Measurements from ENCODE around the gene ANAPC10. TPM values are rescaled to one million over a fixed set of nuclear protein-coding genes. Genes with fewer than 3 reads are reported as not detected.
"Not testable (repeated sequence)": the region's sequence is repeated elsewhere in the genome, so short reads cannot be mapped to it uniquely, and the experiment has no call there.

Gene ANAPC10
- total and polyA plus RNA-seq, 7 donors, result 11.3 to 31.4 (median 18.0) TPM

DNA sequence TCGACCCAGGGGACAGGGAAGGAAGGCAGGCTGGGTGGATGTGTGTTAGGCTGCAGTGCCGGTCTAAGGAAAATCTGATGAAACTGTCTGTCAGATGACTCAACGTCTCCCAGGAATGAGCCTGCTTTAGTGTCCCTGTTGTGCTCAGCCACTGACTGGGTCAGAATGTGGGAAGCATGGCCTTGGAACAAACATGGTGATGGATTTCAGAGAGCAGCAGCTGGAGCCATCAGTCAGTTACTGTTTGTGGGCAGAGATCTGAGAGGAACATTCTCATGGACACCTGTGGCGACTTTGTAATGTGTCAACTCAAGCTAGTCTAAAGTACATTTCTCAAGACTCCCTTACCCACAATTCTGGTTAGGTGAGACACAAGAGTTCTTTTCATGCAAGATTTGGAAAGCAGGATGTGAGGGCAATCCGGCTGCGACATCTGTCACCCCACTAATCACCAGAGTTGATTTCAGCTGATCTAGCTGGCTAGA is 63.2 kb downstream of the ANAPC10 start:
- no peak overlapping the region for H3K27ac ChIP-seq
- 85 to 93% methylated on average over 6 of the region's 6 CpGs for WGBS, 2 donors
- H3K4me1 ChIP-seq, result no peaks in the 10 kb centered on the region
- no peaks in the 10 kb centered on the region for H3K9me3 ChIP-seq
- no peak for DNase-seq
- peaks cover 0 to 33% (median 11%) of the 10 kb centered on the region in 4 donors for H3K36me3 ChIP-seq
- no peaks in the 10 kb centered on the region for H3K27me3 ChIP-seq
- TF ChIP-seq POLR2A (IDR thresholded peaks at IDR 0.05), result no peak
- H3K4me3 ChIP-seq, result no peak overlapping the region
- intact Hi-C loops (cut with DNase I), result no loop called here

DNA sequence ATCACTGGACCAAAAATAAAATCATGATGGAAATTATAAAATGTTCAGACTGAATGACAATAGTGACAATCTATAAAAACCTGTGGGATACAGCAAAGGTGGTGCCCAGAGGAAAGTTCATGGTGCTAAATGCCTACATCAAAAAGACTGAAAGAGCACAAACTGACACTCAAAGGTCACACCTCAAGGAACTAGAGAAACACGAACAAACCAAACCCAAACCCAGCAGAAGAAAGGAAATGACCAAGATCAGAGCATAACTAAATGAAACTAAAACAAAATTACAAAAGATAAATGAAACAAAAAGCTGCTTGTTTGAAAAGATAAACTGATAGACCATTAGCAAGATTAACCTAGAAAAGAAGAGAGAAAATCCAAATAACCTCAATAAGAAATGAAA is 78.7 kb downstream of the ANAPC10 start:
- Histone ChIP-seq H3K4me3 (no peak overlapping the region), H3K9me3 (peaks cover 0 to 11% (median 3%) of the 10 kb centered on the region in 4 donors), H3K27me3 (no peaks in the 10 kb centered on the region), H3K36me3 (no peaks in the 10 kb centered on the region), H3K4me1 (no peaks in the 10 kb centered on the region), H3K27ac (no peak overlapping the region)
- no peak for DNase-seq
- no peak for TF ChIP-seq EP300 (IDR thresholded peaks at IDR 0.05)
- TF ChIP-seq, protein P1, sequence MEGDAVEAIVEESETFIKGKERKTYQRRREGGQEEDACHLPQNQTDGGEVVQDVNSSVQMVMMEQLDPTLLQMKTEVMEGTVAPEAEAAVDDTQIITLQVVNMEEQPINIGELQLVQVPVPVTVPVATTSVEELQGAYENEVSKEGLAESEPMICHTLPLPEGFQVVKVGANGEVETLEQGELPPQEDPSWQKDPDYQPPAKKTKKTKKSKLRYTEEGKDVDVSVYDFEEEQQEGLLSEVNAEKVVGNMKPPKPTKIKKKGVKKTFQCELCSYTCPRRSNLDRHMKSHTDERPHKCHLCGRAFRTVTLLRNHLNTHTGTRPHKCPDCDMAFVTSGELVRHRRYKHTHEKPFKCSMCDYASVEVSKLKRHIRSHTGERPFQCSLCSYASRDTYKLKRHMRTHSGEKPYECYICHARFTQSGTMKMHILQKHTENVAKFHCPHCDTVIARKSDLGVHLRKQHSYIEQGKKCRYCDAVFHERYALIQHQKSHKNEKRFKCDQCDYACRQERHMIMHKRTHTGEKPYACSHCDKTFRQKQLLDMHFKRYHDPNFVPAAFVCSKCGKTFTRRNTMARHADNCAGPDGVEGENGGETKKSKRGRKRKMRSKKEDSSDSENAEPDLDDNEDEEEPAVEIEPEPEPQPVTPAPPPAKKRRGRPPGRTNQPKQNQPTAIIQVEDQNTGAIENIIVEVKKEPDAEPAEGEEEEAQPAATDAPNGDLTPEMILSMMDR (IDR thresholded peaks at IDR 0.05), result no peak
- intact Hi-C loops (cut with DNase I), result no loop called here
- 34 to 77% methylated on average over 1 of the region's 1 CpG for WGBS, 2 donors

DNA sequence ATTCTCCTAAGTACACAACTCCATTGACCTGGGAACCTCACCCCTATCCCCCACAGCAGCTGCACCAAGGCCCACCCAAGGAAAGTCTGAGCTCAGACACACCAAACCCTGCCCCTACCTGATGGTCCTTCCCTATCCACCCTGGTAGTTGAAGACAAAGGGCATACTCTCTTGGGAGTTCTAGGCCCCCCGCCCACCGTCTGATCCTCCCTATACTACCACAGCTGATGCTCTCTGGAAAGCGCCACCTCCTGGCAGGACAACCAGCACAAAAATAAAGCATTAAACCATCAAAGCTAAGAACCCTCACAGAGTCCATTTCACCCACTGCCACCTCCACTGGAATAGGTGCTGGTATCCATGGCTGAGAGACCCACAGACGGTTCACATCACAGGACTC is 83.6 kb downstream of the ANAPC10 start:
- Histone ChIP-seq H3K27me3 (no peaks in the 10 kb centered on the region), H3K27ac (no peak overlapping the region), H3K4me3 (no peak overlapping the region), H3K9me3 (peaks cover 0 to 6% (median 1%) of the 10 kb centered on the region in 4 donors), H3K36me3 (no peaks in the 10 kb centered on the region), H3K4me1 (peaks cover 0 to 10% (median 5%) of the 10 kb centered on the region in 4 donors)
- WGBS, 2 donors, result 98 to 99% methylated on average over 4 of the region's 4 CpGs
- intact Hi-C loops (cut with DNase I), result no loop called here
- TF ChIP-seq, protein P1 (IDR thresholded peaks at IDR 0.05), result no peak
- TF ChIP-seq POLR2AphosphoS5 (IDR thresholded peaks at IDR 0.05) (no peak), EP300 (IDR thresholded peaks at IDR 0.05) (no peak), POLR2A (IDR thresholded peaks at IDR 0.05) (no peak)
- DNase-seq, result no peak

DNA sequence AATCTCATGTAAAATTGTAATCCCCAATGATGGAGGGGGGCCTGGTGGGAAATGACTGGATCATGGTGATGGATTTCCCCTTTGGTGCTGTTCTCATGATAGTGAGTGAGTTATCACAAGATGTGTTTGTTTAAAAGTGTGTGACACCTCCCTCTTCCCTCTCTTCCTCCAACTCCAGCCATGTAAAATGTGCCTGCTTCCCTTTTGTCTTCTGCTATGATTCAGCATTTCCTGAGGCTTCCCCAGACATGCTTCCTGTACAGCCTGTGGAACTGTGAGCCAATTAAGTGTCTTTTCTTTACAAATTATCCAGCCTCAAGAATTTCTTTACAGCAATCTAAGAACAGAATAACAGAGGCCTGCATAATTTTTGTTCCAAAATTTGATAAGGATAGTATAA is 85.2 kb downstream of the ANAPC10 start:
- DNase-seq, result no peak
- no peak overlapping the region for H3K4me3 ChIP-seq
- no peak overlapping the region for H3K27ac ChIP-seq
- H3K9me3 ChIP-seq, result peaks cover 0 to 4% (median 1%) of the 10 kb centered on the region in 4 donors
- no peaks in the 10 kb centered on the region for H3K27me3 ChIP-seq
- intact Hi-C loops (cut with DNase I), result no loop called here
- H3K36me3 ChIP-seq, result no peaks in the 10 kb centered on the region
- peaks cover 0 to 10% (median 5%) of the 10 kb centered on the region in 4 donors for H3K4me1 ChIP-seq
- TF ChIP-seq POLR2A (IDR thresholded peaks at IDR 0.05), result no peak
- TF ChIP-seq, protein P1 (IDR thresholded peaks at IDR 0.05), result no peak
- no peak for TF ChIP-seq EP300 (IDR thresholded peaks at IDR 0.05)
- no peak for TF ChIP-seq POLR2AphosphoS5 (IDR thresholded peaks at IDR 0.05)

DNA sequence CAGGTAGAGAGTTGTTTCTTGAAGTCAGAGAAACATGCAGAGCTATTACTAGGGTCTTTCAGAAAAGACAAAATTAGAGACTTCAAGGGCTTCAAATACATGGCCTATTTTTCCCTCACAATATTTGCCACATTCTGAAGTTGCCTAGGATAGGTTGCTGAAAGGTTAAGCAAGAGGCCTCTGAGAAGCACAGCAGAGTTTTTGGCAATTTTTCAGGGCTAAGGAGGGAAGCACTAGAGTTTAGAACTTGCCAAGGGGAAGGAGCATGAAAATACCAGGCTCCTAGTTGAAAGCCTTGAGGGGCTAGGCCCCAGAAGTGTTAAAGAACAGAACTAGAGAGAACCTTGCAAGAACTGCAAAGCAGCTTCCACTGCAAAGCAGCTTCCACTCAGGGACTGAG is 86.4 kb downstream of the ANAPC10 start:
- H3K36me3 ChIP-seq, result no peaks in the 10 kb centered on the region
- TF ChIP-seq POLR2A (IDR thresholded peaks at IDR 0.05) (no peak), POLR2AphosphoS5 (IDR thresholded peaks at IDR 0.05) (no peak), EP300 (IDR thresholded peaks at IDR 0.05) (no peak)
- TF ChIP-seq, protein P1 (IDR thresholded peaks at IDR 0.05), result no peak
- peaks cover 0 to 10% (median 5%) of the 10 kb centered on the region in 4 donors for H3K4me1 ChIP-seq
- no peak overlapping the region for H3K27ac ChIP-seq
- no peak for DNase-seq
- intact Hi-C loops (cut with DNase I), result no loop called here
- H3K4me3 ChIP-seq, result no peak overlapping the region
- H3K9me3 ChIP-seq, result peaks cover 0 to 3% (median under 1%) of the 10 kb centered on the region in 4 donors
- no peaks in the 10 kb centered on the region for H3K27me3 ChIP-seq

DNA sequence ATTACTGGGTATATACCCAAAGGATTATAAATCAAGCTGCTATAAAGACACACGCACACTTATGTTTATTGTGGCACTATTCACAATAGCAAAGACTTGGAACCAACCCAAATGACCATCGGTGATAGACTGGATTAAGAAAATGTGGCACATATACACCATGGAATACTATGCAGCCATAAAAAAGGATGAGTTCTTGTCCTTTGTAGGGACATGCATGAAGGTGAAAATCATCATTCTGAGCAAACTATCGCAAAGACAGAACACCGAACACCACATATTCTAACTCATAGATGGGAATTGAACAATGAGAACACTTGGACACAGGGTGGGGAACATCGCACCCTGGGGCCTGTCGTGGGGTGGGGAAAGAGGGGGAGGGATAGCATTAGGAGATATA is 87.7 kb downstream of the ANAPC10 start:
- peaks cover 0 to 10% (median 5%) of the 10 kb centered on the region in 4 donors for H3K4me1 ChIP-seq
- intact Hi-C loops (cut with DNase I); DNase-seq: not testable (repeated sequence)

More for the DNA sequence above, 87.7 kb downstream of the ANAPC10 start:
- H3K4me3 ChIP-seq, H3K36me3 ChIP-seq, H3K27me3 ChIP-seq, H3K27ac ChIP-seq, H3K9me3 ChIP-seq: not testable (repeated sequence)
- WGBS, 2 donors, result 93 to 95% methylated on average over 6 of the region's 6 CpGs

Data from sigmoid colon (tissue), 7 donors.